ENCODE data around the gene RRN3.

DNA sequence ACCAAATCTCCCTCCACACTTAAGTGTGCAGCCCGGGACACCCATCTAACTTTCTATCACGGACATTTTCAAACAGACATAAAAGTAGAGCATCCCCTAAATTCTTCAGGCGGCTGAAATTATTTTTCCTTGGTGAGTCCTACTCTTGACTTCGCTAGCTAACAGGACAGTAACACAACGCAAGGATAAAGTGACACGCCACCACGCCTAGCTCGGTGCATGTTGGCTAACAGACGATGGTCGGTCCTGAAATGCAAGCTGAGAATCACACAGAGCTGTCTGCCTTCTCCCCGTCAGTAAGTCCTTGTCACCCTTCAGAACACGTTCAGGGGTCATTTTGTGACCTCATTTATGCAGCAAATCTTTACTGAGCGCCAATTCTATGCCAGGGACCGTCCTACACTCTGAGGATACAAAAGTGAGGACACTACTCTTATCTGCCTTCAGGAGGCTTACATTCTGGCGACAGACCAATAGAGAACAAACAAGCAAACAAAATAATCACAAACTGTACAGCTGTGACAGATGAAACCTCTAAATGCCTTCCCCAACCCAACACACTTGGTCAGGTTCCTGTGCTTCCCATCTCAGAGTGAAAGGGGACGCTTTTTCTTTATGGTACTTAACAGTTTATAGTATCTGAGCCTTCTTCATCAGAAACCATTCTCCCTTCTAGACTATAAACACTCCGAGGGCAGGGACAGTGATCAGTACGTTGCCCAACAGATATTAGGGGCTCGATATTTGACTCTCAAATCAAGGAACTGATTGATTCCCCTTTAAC, 39.5 kb downstream of the RRN3 start:
- TF ChIP-seq, protein P1, sequence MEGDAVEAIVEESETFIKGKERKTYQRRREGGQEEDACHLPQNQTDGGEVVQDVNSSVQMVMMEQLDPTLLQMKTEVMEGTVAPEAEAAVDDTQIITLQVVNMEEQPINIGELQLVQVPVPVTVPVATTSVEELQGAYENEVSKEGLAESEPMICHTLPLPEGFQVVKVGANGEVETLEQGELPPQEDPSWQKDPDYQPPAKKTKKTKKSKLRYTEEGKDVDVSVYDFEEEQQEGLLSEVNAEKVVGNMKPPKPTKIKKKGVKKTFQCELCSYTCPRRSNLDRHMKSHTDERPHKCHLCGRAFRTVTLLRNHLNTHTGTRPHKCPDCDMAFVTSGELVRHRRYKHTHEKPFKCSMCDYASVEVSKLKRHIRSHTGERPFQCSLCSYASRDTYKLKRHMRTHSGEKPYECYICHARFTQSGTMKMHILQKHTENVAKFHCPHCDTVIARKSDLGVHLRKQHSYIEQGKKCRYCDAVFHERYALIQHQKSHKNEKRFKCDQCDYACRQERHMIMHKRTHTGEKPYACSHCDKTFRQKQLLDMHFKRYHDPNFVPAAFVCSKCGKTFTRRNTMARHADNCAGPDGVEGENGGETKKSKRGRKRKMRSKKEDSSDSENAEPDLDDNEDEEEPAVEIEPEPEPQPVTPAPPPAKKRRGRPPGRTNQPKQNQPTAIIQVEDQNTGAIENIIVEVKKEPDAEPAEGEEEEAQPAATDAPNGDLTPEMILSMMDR (IDR thresholded peaks at IDR 0.05): no peak
- no peak for TF ChIP-seq POLR2A (IDR thresholded peaks at IDR 0.05)
